ENCODE results near the gene TMPO.
A peak's percentile ranks its signal among the peaks of the same experiment; 100 is the strongest.

TMPO gene

DNA sequence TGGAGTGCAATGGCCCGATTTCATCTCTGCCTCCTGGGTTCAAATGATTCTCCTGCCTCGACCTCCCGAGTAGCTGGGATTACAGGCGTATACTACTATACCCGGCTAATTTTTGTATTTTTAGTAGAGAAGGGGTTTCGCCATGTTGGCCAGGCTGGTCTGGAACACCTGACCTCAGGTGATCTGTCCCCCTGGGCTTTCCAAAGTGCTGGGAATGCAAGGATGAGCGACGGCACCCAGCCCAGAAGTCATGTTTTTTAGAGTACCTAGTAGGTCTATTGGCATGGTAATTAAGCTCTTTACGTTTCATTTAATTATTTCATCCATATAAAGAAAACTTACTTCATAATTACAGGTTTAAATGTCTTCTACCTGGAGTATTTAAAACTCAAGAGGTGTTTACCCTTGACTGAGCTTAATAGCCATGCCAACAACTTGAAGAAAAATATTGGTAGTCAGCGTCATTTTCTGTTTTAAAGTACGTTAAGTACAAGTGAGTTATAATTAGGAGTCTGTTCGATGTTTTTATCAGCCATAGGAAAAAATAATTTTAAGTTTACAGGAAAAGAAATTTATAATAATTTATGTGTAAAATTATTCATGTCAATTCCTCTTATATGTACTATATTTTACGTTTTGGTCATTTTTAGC is 4.0 kb downstream of the TMPO start:
- no peak overlapping the region for H2AFZ ChIP-seq (ENCODE audit: low read length)

DNA sequence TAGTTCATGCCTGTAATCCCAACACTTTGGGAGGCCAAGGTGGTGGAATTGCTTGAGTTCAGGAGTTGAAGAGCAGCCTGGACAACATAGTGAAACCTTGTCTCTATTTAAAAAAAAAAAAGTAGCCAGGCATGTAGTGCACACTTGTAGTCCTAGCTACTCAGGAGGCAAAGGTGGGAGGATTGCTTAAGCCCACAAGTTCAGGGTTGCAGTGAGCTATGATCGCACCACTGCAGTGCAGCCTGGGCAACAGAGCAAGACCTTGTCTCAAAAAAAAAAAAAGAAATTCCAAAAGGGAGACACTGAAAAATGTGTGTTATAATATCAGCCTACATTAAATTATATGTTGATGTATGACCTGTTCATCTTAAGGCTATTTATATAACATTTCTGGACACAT is 14.7 kb downstream of the TMPO start:
- no peak overlapping the region for H3K4me2 ChIP-seq (ENCODE audit: low read depth, low read length)
- TF ChIP-seq EZH2 (optimal IDR thresholded peaks at IDR 0.05; ENCODE audit: low read depth, low read length): no peak
- no peak for TF ChIP-seq EZH2phosphoT487 (IDR thresholded peaks at IDR 0.05; ENCODE audit: low read length)
- TF ChIP-seq, protein P1, sequence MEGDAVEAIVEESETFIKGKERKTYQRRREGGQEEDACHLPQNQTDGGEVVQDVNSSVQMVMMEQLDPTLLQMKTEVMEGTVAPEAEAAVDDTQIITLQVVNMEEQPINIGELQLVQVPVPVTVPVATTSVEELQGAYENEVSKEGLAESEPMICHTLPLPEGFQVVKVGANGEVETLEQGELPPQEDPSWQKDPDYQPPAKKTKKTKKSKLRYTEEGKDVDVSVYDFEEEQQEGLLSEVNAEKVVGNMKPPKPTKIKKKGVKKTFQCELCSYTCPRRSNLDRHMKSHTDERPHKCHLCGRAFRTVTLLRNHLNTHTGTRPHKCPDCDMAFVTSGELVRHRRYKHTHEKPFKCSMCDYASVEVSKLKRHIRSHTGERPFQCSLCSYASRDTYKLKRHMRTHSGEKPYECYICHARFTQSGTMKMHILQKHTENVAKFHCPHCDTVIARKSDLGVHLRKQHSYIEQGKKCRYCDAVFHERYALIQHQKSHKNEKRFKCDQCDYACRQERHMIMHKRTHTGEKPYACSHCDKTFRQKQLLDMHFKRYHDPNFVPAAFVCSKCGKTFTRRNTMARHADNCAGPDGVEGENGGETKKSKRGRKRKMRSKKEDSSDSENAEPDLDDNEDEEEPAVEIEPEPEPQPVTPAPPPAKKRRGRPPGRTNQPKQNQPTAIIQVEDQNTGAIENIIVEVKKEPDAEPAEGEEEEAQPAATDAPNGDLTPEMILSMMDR (IDR thresholded peaks at IDR 0.05; ENCODE audit: low read length): no peak
- peaks cover 99% of the 10 kb centered on the region for H3K79me2 ChIP-seq (ENCODE audit: low read length)
- H3K4me3 ChIP-seq (ENCODE audit: low read length): no peak overlapping the region
- peaks cover 41% of the 10 kb centered on the region for H4K20me1 ChIP-seq (ENCODE audit: insufficient read depth, low read length)
- H3K9me3 ChIP-seq (replicated peaks; ENCODE audit: insufficient read depth, low read length): no peaks in the 10 kb centered on the region
- no peaks in the 10 kb centered on the region for H3K27me3 ChIP-seq (replicated peaks; ENCODE audit: insufficient read depth, low read length)
- peaks cover 36% of the 10 kb centered on the region for H3K36me3 ChIP-seq (replicated peaks; ENCODE audit: insufficient read depth, low read length)
- no peak overlapping the region for H3K27ac ChIP-seq (ENCODE audit: low read length)
- H3K9me2 ChIP-seq (replicated peaks; ENCODE audit: insufficient read depth, low read length): no peaks in the 10 kb centered on the region
- no peak for DNase-seq
- no peak overlapping the region for H3K9ac ChIP-seq (ENCODE audit: low read length)
- H2AFZ ChIP-seq (ENCODE audit: low read length): no peak overlapping the region
- H3F3A ChIP-seq (ENCODE audit: insufficient read depth, low read length): peaks cover 2% of the 10 kb centered on the region
- no peaks in the 10 kb centered on the region for H3K4me1 ChIP-seq (ENCODE audit: low read length)

More for the DNA sequence above, 4.0 kb downstream of the TMPO start:
- Histone ChIP-seq H3K9me2 (replicated peaks; ENCODE audit: insufficient read depth, low read length) (no peaks in the 10 kb centered on the region), H3F3A (ENCODE audit: insufficient read depth, low read length) (peaks cover 32% of the 10 kb centered on the region), H4K20me1 (ENCODE audit: insufficient read depth, low read length) (peaks cover 36% of the 10 kb centered on the region), H3K27ac (ENCODE audit: low read length) (peak overlapping the region; percentile 29; the same call in 1 of the 2 replicates), H3K4me2 (ENCODE audit: low read depth, low read length) (peak overlapping the region; percentile 77), H3K9me3 (replicated peaks; ENCODE audit: insufficient read depth, low read length) (no peaks in the 10 kb centered on the region), H3K9ac (ENCODE audit: low read length) (peak overlapping the region; percentile 99; the same call in 1 of the 2 replicates), H3K4me1 (ENCODE audit: low read length) (peaks cover 10% of the 10 kb centered on the region), H3K27me3 (replicated peaks; ENCODE audit: insufficient read depth, low read length) (no peaks in the 10 kb centered on the region), H3K4me3 (ENCODE audit: low read length) (peak overlapping the region; percentile 97), H3K79me2 (ENCODE audit: low read length) (peaks cover 96% of the 10 kb centered on the region), H3K36me3 (replicated peaks; ENCODE audit: insufficient read depth, low read length) (peaks cover 7% of the 10 kb centered on the region; the same call in 1 of the 2 replicates)
- no peak for DNase-seq
- no peak for TF ChIP-seq EZH2phosphoT487 (IDR thresholded peaks at IDR 0.05; ENCODE audit: low read length)
- TF ChIP-seq, protein P1 (IDR thresholded peaks at IDR 0.05; ENCODE audit: low read length): no peak
- TF ChIP-seq EZH2 (optimal IDR thresholded peaks at IDR 0.05; ENCODE audit: low read depth, low read length): no peak

DNA sequence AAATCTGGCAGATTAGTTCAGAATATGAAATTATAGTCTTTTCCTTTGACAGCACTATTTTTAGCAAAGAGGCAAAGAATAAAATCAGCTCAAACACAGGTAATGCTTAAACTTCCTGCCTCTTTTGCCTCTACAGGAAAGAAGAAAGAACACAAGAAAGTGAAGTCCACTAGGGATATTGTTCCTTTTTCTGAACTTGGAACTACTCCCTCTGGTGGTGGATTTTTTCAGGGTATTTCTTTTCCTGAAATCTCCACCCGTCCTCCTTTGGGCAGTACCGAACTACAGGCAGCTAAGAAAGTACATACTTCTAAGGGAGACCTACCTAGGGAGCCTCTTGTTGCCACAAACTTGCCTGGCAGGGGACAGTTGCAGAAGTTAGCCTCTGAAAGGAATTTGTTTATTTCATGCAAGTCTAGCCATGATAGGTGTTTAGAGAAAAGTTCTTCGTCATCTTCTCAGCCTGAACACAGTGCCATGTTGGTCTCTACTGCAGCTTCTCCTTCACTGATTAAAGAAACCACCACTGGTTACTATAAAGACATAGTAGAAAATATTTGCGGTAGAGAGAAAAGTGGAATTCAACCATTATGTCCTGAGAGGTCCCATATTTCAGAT is 17.4 kb downstream of the TMPO start:
- no peak for TF ChIP-seq EZH2phosphoT487 (IDR thresholded peaks at IDR 0.05; ENCODE audit: low read length)
- TF ChIP-seq, protein P1 (IDR thresholded peaks at IDR 0.05; ENCODE audit: low read length): peak; percentile 62
- peak; percentile 31 for DNase-seq
- Histone ChIP-seq H3K27me3 (replicated peaks; ENCODE audit: insufficient read depth, low read length) (no peaks in the 10 kb centered on the region), H3K79me2 (ENCODE audit: low read length) (peaks cover 99% of the 10 kb centered on the region), H3K36me3 (replicated peaks; ENCODE audit: insufficient read depth, low read length) (peaks cover 42% of the 10 kb centered on the region), H3K9me3 (replicated peaks; ENCODE audit: insufficient read depth, low read length) (no peaks in the 10 kb centered on the region), H3K9me2 (replicated peaks; ENCODE audit: insufficient read depth, low read length) (no peaks in the 10 kb centered on the region), H2AFZ (ENCODE audit: low read length) (no peak overlapping the region), H3K27ac (ENCODE audit: low read length) (no peak overlapping the region), H3K4me2 (ENCODE audit: low read depth, low read length) (no peak overlapping the region), H4K20me1 (ENCODE audit: insufficient read depth, low read length) (peaks cover 26% of the 10 kb centered on the region), H3K9ac (ENCODE audit: low read length) (no peak overlapping the region), H3K4me1 (ENCODE audit: low read length) (no peaks in the 10 kb centered on the region), H3F3A (ENCODE audit: insufficient read depth, low read length) (no peaks in the 10 kb centered on the region; the same call in 1 of the 2 replicates), H3K4me3 (ENCODE audit: low read length) (no peak overlapping the region)
